HG02970 (cell line): ENCODE results near the gene VAC14.

Source experiments
- ATAC-seq: cut with Tn5 transposase; IDR thresholded peaks from one replicate; pipeline ENCODE4 v1.9.1; 2021; ENCODE audit warnings: mild to moderate bottlenecking, moderate library complexity, moderate number of reproducible peaks; ENCODE audit not compliant: unreplicated experiment, low FRiP score

Gene VAC14

GRCh38 chr16:70788668-70789594, 12.0 kb downstream of the VAC14 start:
- ATAC-seq, result no peak

DNA sequence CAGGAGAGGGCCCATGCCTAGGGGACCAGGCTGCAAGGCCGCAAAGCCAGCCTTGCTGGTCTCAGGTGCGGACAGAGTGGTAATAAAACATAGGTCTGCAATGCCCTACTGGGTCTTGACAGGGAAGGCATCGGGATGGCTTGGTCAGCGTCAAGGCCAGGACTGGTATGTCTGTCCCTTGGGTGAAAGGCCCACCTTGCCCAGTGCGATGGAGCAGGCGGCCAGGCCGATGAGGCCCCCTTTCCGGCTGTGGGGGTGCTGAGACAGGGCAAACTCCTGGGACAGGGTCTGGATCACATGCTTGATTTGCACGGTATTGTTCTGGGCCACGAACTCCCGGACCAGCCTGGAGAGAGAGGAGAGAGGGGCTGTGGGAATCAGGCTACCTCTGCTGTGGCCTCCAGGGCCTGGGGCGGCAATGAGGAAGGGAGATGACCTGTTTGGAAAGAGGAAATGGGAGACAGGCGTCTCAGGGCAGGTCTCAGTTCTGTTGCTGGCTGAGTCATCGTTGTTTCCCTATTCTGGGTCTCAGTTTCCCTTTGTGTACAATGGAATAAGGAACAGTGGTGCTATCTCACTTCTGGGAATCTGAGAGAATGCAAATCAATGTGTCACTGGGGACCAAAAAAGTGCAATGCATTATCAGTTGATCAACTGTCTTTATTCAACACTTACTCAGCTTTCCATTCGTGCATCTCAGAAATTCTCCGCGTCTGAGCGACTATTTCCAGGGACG, 14.8 kb downstream of the VAC14 start:
- no peak for ATAC-seq

- ATAC-seq, result no peak
Observed at GRCh38 chr16:70784692-70785555, 16.0 kb downstream of the VAC14 start.

- no peak for ATAC-seq
Observed at GRCh38 chr16:70782237-70782636, 18.7 kb downstream of the VAC14 start.

DNA sequence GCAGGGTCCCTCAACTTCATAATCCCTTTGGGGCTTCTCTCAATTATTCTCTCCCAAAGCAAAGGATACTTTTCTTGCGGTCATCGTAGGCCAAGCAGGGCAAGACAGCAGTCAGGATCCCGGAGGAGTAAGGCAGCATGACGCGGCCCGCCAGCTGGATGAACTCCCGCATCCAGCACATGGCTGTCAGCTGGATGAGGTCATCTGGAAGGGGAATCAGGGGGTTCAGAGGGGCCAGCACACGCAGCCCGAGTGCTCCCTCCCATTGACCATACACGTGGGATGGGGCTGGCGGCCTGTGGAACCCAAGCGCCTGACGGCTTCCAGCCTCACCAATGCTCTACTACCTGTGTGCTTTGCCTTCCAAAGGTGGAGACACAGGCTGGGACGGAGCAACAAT, 19.2 kb downstream of the VAC14 start:
- no peak for ATAC-seq

- ATAC-seq, result no peak
Observed at GRCh38 chr16:70780546-70780945, 20.4 kb downstream of the VAC14 start.

DNA sequence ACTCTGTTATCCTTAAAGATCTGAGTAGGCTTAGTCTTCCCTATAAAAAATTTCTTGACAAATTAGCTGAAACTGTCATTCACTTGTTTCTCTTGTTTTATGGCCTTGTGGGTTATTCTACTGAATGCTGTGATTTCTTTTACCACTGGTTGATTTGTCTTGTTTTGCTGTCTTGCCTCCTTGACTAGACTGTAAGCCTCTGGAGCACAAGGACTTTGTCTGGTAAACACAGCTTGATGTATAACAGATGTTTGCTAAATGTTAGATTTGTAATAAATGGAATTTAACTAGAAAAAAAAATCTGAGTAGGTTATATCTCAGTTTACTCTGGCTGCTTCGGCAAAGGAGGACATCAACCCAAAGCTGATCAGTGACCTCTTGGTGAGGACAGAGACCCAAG, 21.6 kb downstream of the VAC14 start:
- ATAC-seq, result no peak

DNA sequence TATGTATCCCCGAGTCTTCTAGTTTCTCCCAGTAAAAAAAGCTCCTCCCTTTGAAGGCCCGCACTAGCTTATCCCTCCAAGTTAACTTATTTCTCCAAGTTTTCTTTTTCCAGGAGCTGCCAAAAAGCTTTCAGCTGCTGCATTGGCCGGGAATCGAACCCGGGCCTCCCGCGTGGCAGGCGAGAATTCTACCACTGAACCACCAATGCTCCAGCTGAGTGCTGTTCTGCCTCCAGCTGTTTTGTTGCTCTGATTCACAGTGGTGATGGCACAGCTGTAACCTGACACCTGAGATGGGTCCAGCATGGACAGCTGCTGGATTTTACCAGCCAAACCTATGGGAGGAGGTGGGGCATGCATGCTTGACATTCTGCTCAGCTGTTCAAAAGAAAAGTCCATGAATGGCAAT, 22.1 kb downstream of the VAC14 start:
- ATAC-seq, result no peak

DNA sequence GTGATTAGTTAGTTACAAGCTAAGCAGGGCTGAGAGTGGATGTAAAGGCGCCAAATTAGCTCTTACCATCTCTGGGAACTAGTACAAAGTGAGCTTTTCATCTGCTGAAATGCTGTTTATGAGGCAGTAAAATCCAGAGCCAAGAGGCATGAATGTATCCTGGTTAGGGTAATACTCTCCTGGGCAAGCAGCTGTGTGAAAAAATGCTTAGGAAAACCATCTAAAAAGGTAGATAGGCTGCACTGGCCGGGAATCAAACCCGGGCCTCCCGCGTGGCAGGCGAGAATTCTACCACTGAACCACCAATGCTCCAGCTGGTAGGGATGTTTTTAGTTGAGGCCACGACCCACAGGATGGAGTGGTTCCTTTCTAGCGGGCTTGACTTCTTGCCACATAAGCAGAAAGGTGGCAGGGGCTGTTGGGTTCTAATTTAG, 23.0 kb downstream of the VAC14 start:
- no peak for ATAC-seq

GRCh38 chr16:70777496-70777895, 23.5 kb downstream of the VAC14 start:
- ATAC-seq, result no peak

- ATAC-seq, result no peak
Observed at GRCh38 chr16:70775399-70775798, 25.6 kb downstream of the VAC14 start.

GRCh38 chr16:70774261-70774660, 26.7 kb downstream of the VAC14 start:
- no peak for ATAC-seq

DNA sequence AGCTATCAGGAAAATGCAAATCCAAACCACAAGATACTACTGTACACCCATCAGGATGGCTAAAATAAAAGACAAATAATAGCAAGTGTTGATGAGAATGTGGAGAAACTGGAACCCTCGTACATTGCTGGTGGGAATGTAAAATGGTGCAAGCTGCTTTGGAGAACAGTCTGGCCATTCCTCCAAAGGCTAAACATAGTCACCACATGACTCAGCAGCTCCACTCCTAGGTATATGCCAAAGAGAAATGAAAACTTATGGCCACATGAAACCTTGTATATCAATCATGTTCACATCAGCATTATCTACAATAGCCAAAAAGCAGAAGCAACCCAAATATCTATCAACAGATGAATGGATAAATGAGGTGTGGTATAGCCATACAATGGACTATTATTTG, 28.5 kb downstream of the VAC14 start:
- ATAC-seq, result no peak

DNA sequence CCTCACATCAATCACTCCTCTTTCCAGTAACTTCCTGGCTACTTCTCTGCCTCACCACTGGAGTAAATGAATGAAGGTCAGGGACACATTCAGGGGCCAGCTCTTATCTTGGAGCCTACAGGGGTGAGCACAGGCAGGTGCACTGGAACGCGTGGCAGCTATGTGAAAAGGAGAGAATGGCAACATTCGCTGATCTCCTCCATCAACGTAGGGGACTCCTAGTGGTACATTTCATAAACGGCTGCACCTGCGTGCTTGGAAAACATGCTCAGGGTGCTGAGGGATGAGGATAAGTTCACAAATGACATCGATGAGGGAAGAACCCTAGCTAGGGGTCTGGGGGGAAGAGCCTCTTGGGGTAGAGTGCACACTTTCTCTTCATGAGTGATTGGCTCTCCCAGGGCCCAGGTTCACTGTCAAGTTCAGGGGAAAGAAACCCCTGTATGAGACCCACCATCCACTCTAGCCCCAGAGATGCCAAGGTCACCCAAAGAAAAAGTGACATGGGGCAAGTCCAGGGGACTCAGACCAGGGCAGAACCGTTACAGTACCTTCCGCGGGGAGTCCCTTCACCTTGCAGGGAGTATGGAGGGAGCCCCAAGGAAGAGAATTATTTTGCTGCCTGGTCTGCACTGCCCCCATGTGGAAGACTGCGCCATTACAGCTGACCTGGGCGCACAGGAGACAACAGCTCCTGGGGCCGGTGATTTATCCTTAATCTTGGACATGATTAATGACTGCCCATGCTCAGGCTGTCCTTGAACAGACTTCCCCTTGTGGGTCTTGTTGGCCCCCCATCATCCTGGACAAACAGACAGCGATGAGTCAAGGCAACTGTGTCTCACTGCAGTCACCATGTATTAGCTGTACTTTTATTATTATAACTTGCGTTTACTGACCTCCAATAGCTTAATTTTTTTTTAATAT, 30.1 kb downstream of the VAC14 start:
- no peak for ATAC-seq

DNA sequence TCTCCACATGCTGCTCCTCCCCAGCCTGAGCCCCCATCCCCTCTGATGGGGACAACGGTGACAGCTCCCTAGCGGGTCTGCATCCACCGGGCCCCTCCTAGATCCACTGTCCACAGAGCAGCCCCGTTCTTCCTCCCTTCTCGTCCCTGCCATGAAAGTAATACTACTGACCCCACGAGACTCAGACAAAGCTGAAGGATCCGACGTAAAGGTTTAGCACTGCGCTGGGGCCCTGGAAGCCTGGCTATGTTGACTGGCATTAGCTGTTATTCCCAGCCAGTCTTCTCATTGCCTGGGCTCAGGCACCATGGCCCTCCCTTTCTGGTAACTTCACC, 30.7 kb downstream of the VAC14 start:
- no peak for ATAC-seq

DNA sequence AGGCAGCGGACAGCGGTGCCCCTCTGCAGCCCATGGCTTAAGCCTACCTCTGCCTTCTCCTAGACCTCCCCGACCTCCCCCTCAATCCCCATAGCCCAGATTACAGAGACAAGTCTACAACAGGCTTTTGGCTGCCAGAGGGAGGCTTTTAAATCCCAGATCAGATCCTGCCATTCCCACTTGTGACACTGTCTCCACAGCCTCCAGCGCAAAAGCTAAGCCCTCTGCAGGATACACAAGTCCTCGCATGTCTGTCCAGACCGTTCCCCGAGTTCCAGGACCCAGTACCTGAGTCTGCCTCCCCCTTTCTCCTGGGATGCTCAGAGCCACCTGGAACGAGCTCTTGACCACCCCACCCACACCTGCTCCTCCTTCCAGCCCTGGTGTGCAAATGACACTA, 31.2 kb downstream of the VAC14 start:
- no peak for ATAC-seq

DNA sequence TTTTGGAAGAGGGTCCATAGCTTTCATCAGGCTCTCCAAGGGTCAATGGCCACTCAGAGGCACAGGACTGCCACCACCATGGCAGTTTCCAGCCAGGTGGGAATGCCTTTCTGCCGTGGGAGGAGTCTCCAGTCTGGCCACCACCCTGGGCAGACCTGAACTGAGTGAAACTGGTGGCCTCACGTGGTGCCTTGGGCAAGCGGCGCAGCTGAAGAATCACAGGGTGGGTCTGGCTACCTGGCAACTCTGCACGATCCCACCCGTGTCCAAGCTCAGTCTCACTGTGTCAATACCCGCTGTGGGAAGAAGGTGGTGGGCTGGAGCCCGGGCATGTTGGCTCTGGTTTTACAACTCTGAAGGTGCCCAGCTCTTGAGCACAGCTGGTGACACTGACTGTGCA, 31.8 kb downstream of the VAC14 start:
- no peak for ATAC-seq

GRCh38 chr16:70768203-70768580, 32.8 kb downstream of the VAC14 start:
- no peak for ATAC-seq

- ATAC-seq, result no peak
Observed at GRCh38 chr16:70767377-70768202, 33.4 kb downstream of the VAC14 start.
